Thyroid gland (tissue), 4 donors: Measurements from ENCODE around the gene TSPAN31. TPM values are rescaled to one million over a fixed set of nuclear protein-coding genes. Genes with fewer than 3 reads are reported as not detected.

Experiments
- DNase-seq, 2 donors: peaks; one replicate each; pipeline ENCODE4 v3.0.0-alpha.2; 2019
- H3K27ac ChIP-seq, 3 donors: fragments of 200-600 bp; sonication (generic); 1 replicate in 2 of 3; 2 replicates in 1 of 3; pipeline ENCODE4 v1.5.1; 2016 to 2019; ENCODE audit warnings: mild to moderate bottlenecking in 1 of 3, moderate library complexity in 1 of 3
- H3K27me3 ChIP-seq: fragments of 200-600 bp; sonication (generic); one replicate; pipeline ENCODE4 v1.5.1; 2019
- H3K36me3 ChIP-seq, 2 donors: fragments of 200-600 bp; sonication (generic); one replicate each; pipeline ENCODE4 v1.5.1; 2016 to 2019
- H3K4me1 ChIP-seq, 2 donors: fragments of 200-600 bp; sonication (generic); one replicate each; pipeline ENCODE4 v1.5.1; 2017 to 2019
- H3K4me3 ChIP-seq, 3 donors: fragments of 200-600 bp; sonication (generic); replicated peaks in 1 of 3; 1 replicate in 2 of 3; 2 replicates in 1 of 3; pipeline ENCODE4 v1.5.1; 2016; ENCODE audit warnings: mild to moderate bottlenecking in 1 of 3
- H3K9me3 ChIP-seq: fragments of 200-600 bp; sonication (generic); one replicate; pipeline ENCODE4 v1.5.1; 2017
- POLR2A ChIP-seq, 2 donors: fragments of 450-650 bp; IDR thresholded peaks; one replicate each; pipeline ENCODE4 v1.6.1; 2017; ENCODE audit warnings: antibody characterized with exemption in 2 of 2, mild to moderate bottlenecking in 2 of 2, moderate library complexity in 1 of 2
- WGBS, 2 donors: methylation state at CpG; one replicate each; pipeline ENCODE4 v1.1.5; 2017; 5-methylcytosine and 5-hydroxymethylcytosine counted together
- intact Hi-C: fragments of 100-400 bp; cut with DNase I; formaldehyde crosslinking; loops from one replicate; pipeline ENCODE4 v1.15.1; 2023
- total RNA-seq, 4 donors: library from RNA; depleted of rRNA; stranded (reverse); fragments of >200 nt; gene quantifications; one replicate each; pipeline ENCODE4 v1.2.3, GENCODE V29; 2016
- TF ChIP-seq, protein P1 (sequence below), 6 experiments: fragments of 200-600 bp in 3 of 6; fragments of 450-650 bp in 3 of 6; sonication (generic) in 3 of 6; IDR thresholded peaks; one replicate each; pipeline ENCODE4 v1.5.1; 2016 to 2019; ENCODE audit warnings: antibody characterized with exemption in 6 of 6, mild to moderate bottlenecking in 2 of 6, inconsistent platforms in 1 of 6, moderate library complexity in 1 of 6

Gene TSPAN31
- total RNA-seq, 4 donors from 2014 or later: 110 to 166 (median 137) TPM

- Histone ChIP-seq H3K4me3 (no peak overlapping the region), H3K36me3 (peaks cover 9 to 10% of the 10 kb centered on the region in 2 donors), H3K4me1 (peaks cover 22 to 23% of the 10 kb centered on the region in 2 donors), H3K27me3 (no peaks in the 10 kb centered on the region), H3K9me3 (no peaks in the 10 kb centered on the region), H3K27ac (no peak overlapping the region)
- no peak for TF ChIP-seq POLR2A (IDR thresholded peaks at IDR 0.05)
- TF ChIP-seq, protein P1, sequence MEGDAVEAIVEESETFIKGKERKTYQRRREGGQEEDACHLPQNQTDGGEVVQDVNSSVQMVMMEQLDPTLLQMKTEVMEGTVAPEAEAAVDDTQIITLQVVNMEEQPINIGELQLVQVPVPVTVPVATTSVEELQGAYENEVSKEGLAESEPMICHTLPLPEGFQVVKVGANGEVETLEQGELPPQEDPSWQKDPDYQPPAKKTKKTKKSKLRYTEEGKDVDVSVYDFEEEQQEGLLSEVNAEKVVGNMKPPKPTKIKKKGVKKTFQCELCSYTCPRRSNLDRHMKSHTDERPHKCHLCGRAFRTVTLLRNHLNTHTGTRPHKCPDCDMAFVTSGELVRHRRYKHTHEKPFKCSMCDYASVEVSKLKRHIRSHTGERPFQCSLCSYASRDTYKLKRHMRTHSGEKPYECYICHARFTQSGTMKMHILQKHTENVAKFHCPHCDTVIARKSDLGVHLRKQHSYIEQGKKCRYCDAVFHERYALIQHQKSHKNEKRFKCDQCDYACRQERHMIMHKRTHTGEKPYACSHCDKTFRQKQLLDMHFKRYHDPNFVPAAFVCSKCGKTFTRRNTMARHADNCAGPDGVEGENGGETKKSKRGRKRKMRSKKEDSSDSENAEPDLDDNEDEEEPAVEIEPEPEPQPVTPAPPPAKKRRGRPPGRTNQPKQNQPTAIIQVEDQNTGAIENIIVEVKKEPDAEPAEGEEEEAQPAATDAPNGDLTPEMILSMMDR (IDR thresholded peaks at IDR 0.05): no peak
- no peak for DNase-seq
- intact Hi-C loops: no loop called here
- WGBS, 2 donors: 92 to 94% methylated on average over 3 of the region's 3 CpGs
Measured at GRCh38 chr12:57760347-57760982, 15.6 kb downstream of the TSPAN31 start.

- no peaks in the 10 kb centered on the region for H3K9me3 ChIP-seq
- no peak overlapping the region for H3K4me3 ChIP-seq
- no peaks in the 10 kb centered on the region for H3K27me3 ChIP-seq
- TF ChIP-seq, protein P1 (IDR thresholded peaks at IDR 0.05): no peak
- no peak for TF ChIP-seq POLR2A (IDR thresholded peaks at IDR 0.05)
- H3K36me3 ChIP-seq: peaks cover 9 to 10% of the 10 kb centered on the region in 2 donors
- DNase-seq: no peak
- WGBS, 2 donors: 93 to 98% methylated on average over 4 of the region's 4 CpGs
- H3K27ac ChIP-seq: no peak overlapping the region
- intact Hi-C loops: no loop called here
- peaks cover 24% of the 10 kb centered on the region in 2 donors for H3K4me1 ChIP-seq
Measured at GRCh38 chr12:57761391-57761998, 16.7 kb downstream of the TSPAN31 start.

DNA sequence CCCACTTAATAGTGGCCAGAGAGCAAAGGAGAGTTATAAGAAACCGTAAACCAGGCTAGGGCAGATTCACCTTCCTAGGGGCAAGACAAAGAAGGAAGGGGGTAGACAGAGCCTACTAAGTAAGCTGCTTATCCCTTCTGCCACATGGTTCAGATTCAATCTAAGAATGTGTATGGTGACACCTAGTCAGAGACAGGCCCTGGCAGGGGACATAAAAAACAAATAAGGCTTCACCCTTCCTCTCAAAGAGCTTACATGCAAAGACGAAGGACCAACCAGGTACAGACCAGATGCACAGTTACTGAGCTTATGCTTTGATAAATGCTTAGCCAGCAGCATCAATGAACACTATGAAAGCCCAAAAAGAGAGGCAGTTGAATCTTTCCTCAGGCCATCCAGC lies 17.6 kb downstream of the TSPAN31 start:
- no peak overlapping the region for H3K27ac ChIP-seq
- WGBS, 2 donors: 91 to 97% methylated on average over 2 of the region's 2 CpGs
- no peaks in the 10 kb centered on the region for H3K27me3 ChIP-seq

DNA sequence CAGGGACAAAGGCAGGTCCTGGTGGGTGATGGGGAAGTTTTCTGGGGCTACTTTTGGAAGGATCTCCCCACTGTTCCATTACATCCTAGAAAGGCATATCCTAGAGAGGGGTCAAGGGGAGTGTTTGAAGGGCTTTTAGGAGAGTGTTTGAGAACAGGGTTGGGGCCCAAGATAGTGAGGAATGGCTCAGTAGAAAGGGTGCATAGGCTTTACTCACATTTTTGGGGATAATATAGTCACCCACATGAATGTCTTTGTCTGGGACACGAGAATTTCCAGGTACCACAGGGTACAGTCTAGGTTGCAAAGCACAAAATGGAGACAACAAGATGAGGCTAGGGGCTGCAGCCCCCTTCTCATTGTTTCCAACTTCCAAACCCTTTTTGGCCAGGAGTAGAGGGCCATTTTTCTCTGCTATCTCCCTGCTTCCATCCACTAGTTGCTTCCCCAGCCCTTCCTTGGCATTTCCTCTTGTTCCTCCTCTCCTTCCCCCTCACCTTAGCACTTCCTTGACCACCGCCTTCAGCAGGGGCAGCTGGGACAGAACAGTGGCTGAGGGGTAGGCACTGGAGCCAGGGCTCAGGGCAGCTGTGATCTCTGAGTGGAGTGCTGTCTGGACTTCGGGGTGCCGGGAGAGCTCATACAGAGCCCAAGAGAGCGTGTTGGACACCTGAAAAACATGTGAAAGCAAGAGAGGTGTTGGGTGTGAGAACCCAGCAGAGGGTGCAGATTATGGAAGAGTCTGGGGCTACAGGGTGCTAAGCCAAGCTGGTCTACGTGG lies 19.2 kb downstream of the TSPAN31 start:
- intact Hi-C loops: no loop called here
- Histone ChIP-seq H3K27me3 (no peaks in the 10 kb centered on the region), H3K9me3 (no peaks in the 10 kb centered on the region), H3K27ac (no peak overlapping the region), H3K4me1 (peaks cover 28 to 42% of the 10 kb centered on the region in 2 donors), H3K4me3 (no peak overlapping the region), H3K36me3 (peaks cover 0 to 1% of the 10 kb centered on the region in 2 donors)
- 76 to 81% methylated on average over 6 of the region's 6 CpGs for WGBS, 2 donors
- TF ChIP-seq, protein P1 (IDR thresholded peaks at IDR 0.05): no peak
- no peak for TF ChIP-seq POLR2A (IDR thresholded peaks at IDR 0.05)
- DNase-seq: no peak

More for the DNA sequence above, 17.6 kb downstream of the TSPAN31 start:
- Histone ChIP-seq H3K4me1 (peaks cover 28 to 30% of the 10 kb centered on the region in 2 donors), H3K36me3 (peaks cover 9 to 10% of the 10 kb centered on the region in 2 donors), H3K9me3 (no peaks in the 10 kb centered on the region), H3K4me3 (no peak overlapping the region)
- TF ChIP-seq POLR2A (IDR thresholded peaks at IDR 0.05): no peak
- no peak for DNase-seq
- intact Hi-C loops: no loop called here

DNA sequence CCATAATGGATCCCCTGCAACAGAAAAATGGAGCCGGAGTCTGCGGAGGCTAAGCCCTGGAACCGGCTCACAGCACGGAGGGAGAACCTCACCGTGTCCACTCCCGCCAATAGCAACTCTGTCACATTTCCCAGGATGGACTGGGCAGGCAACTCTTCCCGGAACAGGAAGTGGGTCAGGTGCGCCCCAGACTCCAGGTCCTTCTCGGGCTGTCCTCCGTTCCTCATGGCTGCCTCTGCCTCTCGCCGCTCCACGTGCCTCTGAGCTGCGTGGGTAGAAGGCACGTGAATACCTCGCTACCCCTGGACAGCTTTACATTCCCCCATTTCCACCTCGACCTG lies 19.8 kb downstream of the TSPAN31 start:
- TF ChIP-seq, protein P1 (IDR thresholded peaks at IDR 0.05): no peak
- no peak for TF ChIP-seq POLR2A (IDR thresholded peaks at IDR 0.05)

More for the DNA sequence above, 19.8 kb downstream of the TSPAN31 start:
- no peaks in the 10 kb centered on the region for H3K36me3 ChIP-seq
- H3K27ac ChIP-seq: peak overlapping the region in 1 of 3 donors; percentile 27
- peak; percentile 77 to 79 for DNase-seq
- no peaks in the 10 kb centered on the region for H3K27me3 ChIP-seq
- no peaks in the 10 kb centered on the region for H3K9me3 ChIP-seq
- H3K4me3 ChIP-seq: peak overlapping the region in 2 of 3 donors; percentile 23 to 37
- intact Hi-C loops: no loop called here
- peaks cover 28 to 42% of the 10 kb centered on the region in 2 donors for H3K4me1 ChIP-seq
- 14 to 45% methylated on average over 6 to 17 of the region's 17 CpGs for WGBS, 2 donors
